Fibroblast of skin of left quadriceps (primary cell): Measurements from ENCODE around the gene GRIK3.

Experiments
- DNase-seq, 2 experiments: peaks; one replicate each; pipeline ENCODE4 v3.0.0-alpha.2; 2013; ENCODE audit warnings: low read depth in 2 of 2

GRIK3 gene

GRCh38 chr1:36981771-36982622 is 52.3 kb downstream of the GRIK3 start:
- no peak for DNase-seq

GRCh38 chr1:36981126-36981525 is 53.2 kb downstream of the GRIK3 start:
- no peak for DNase-seq

DNA sequence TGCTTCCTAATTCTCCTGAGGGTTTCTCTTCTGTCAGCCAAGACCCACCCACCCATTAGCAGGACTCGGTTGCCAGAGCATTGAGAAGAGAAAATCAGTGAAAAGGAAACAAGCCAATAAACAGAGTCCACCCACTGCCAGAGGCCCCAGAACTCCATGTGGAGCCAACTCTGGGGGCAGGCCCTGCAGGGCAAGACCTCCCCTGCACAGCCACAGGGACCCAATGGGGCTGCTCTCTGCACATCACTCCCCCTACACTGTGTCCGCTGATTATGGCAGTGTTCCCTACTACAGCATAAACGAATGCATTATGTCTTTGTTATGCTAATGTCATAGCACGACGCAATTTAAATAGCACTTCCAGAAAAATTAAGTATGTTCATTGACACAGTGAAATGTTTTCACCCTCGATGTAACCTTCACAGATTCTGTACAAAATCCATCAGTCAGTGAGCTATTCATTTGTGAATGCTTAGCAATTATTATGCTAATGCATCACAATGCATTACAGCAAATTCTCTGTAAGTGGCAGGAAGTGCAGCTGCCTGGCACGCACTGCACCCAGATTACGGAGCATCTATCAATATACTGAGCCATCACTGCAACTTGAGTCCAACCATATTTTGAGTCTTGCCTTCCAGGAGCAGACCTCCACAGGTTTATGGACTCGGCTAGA is 56.4 kb downstream of the GRIK3 start:
- no peak for DNase-seq

GRCh38 chr1:36975642-36976041 is 58.7 kb downstream of the GRIK3 start:
- no peak for DNase-seq

DNA sequence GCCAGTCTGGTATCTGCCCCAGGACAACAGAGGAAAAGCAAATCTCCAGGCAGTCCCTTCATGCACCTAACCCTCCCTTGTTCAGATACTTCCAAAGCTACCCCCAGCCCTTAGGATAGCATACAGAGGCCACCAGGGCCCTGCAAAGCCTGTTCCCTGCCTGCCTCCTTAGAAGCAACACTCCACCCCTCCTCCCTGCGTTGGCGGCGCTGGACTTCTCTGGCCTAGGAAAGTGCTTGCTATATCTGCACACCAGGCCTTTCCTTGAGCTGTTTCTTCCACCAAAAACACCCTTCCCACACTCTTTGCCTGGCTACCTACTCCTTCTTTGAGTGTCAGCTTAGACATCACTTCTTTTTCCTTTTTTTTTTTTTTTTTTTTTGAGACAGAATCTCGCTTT is 61.3 kb downstream of the GRIK3 start:
- DNase-seq = no peak

- no peak for DNase-seq
Observed at GRCh38 chr1:36971852-36972618, 62.3 kb downstream of the GRIK3 start.

GRCh38 chr1:36968730-36969129 is 65.6 kb downstream of the GRIK3 start:
- no peak for DNase-seq

GRCh38 chr1:36966242-36966641 is 68.1 kb downstream of the GRIK3 start:
- no peak for DNase-seq

- DNase-seq = no peak
Observed at GRCh38 chr1:36965275-36966159, 68.8 kb downstream of the GRIK3 start.

- DNase-seq = no peak
Observed at GRCh38 chr1:36964830-36965229, 69.5 kb downstream of the GRIK3 start.

DNA sequence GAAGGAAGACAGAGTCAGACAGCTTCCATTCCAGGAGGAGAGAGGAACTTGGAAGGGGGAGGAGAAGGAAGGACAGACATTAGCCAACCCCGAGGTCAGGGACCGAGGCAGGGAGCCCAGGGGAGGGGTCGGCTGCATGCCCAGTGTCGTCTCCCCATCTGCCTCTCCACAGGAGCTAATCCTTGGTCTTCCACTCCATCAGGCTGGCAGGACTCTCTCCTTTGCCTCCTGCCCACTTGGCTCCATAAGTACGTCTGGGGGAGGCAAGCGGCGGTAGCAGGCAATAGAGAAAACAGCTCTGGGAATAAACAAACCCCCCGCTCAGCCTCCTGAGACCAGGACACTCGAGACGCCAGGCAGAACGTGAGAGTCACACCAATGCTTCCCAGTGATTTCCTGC is 71.3 kb downstream of the GRIK3 start:
- no peak for DNase-seq

DNA sequence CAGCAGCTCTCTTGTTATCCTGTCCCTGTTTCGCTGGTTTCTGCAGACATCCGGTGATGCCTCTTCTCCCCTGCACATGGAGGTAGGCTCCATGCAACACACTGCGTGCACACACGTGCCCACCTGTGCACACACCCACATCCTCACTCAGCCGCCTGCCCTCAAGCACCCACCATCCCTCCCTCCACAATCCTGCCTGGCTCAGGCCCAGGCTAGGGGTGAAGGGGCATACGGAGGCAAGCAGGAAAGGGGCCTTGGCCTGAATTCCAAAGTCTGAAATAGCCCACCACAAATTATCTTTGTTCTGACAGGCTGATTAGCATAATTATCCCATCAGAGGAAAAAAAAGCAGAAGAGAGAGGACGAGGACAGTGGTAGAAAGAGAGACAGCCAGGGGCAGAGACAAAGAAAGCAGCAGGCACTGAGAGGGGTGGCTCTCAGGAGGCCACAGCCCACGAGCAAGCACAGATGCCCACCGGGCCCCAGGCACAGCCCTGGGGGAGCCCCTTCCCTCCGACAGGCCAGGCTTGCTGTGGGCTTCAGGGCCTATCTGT is 73.2 kb downstream of the GRIK3 start:
- no peak for DNase-seq

DNA sequence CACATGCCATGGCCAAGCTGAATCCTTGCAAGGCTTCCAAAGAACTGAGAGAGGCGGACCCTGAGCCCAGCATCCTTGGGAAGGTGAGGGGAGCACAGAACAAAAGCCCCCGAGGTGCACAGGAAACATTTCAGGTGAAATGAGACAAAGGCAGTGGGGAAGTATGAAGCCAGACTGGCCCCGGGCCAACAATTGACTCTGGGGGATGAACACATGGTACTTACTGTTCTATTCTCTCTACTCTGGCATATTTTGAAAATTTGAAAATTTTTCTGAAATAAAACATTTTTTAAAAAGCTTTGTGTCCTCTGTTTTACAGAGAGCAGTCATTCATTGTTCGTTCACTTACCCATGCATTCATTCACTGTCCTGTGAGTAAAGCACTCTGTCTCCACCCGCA is 77.7 kb downstream of the GRIK3 start:
- no peak for DNase-seq

- no peak for DNase-seq
Observed at GRCh38 chr1:36955016-36955415, 79.3 kb downstream of the GRIK3 start.

DNA sequence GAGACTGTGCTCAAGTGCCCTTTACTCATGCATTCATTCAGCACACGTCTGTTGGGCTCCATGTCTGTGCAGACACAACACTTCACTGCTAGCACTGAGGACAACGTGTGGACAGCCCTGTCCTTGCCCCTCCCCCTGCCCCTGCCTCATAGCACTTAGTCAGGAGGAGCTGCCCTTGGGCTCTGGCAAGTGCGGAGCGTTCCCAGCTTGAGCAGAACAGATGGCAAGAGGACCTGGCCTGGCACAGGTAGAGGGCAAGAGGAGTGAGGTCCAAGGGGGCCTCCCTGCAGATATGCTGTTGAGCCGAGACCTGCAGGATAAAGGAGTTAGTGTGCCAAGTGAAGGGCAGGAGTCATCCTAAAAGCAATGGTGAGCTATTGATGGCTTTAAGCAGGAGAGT is 81.3 kb downstream of the GRIK3 start:
- DNase-seq = no peak

GRCh38 chr1:36951761-36952160 is 82.6 kb downstream of the GRIK3 start:
- DNase-seq = no peak

DNA sequence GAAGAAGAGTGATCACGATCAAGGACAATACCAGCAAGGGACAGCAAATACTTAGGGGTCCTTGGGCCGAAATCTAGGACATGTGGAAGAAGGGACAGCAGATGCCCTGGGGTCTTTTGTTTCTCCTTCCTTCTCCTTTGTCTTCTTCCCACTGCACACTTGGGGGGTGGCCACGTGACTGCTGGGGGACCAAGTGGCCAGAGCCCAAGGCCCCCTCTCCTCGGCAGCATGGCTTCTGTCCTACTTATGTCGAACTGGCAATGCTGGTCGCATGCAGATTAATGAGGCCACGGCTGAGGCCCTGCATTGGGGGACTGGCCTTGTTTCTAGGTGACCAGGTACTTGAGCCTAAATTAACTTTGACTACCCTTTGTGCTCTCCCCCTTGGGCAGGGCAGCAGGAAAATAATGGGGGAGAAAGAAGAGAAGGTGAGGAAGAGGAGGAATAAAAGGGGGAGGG is 83.0 kb downstream of the GRIK3 start:
- DNase-seq = no peak

- no peak for DNase-seq
Observed at GRCh38 chr1:36950604-36951291, 83.6 kb downstream of the GRIK3 start.

DNA sequence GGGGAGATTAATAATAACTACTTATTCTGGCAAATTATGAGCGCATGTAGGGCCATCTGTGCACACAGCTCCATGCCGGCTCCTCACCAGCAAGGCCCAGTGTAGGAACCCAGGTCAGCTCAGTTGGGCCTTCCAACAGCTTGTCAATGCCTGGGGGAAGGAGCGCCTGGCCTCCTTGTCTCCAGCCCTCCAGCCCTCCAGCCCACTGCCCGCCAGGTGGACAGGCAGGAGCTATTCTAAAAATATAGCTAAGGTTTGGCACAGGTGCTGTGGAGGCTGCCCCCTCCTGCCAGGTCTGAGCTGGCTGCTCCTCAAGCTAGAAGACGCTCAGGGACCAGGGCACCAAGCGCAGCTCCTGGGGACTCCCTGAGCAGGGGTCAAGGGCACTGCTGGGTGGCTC is 85.7 kb downstream of the GRIK3 start:
- DNase-seq = no peak

GRCh38 chr1:36948147-36948546 is 86.2 kb downstream of the GRIK3 start:
- no peak for DNase-seq

GRCh38 chr1:36947384-36947783 is 86.9 kb downstream of the GRIK3 start:
- no peak for DNase-seq
